HepG2 (cell line): Measurements from ENCODE around the gene USP34.
A peak's percentile ranks its signal among the peaks of the same experiment; 100 is the strongest.

Experiments used
- ATF1 ChIP-seq: IDR thresholded peaks from 2 replicates; pipeline ENCODE4 v1.6.1; 2016; ENCODE audit warnings: mild to moderate bottlenecking, control low read depth
- POLR2A ChIP-seq, 2 experiments: IDR thresholded peaks; 2 replicates each; pipeline ENCODE4 v1.6.1; 2011; ENCODE audit warnings: low read depth in 2 of 2, low read length in 2 of 2, mild to moderate bottlenecking in 1 of 2, moderate library complexity in 1 of 2; ENCODE audit not compliant: insufficient read depth in 1 of 2
- YY1 ChIP-seq: IDR thresholded peaks from 2 replicates; pipeline ENCODE4 v1.6.1; 2011; ENCODE audit warnings: low read length, low read depth, moderate library complexity, mild to moderate bottlenecking; ENCODE audit not compliant: insufficient read depth, insufficient replicate concordance
- ZBTB21 ChIP-seq: sonication (generic); formaldehyde crosslinking; IDR thresholded peaks from 2 replicates; pipeline ENCODE4 v1.4.0; 2020; ENCODE audit warnings: missing genetic modification reagents
- ZNF577 ChIP-seq: sonication (generic); formaldehyde crosslinking; IDR thresholded peaks from 2 replicates; pipeline ENCODE4 v1.4.0; 2020; ENCODE audit warnings: mild to moderate bottlenecking, low read depth, missing genetic modification reagents, borderline replicate concordance

DNA sequence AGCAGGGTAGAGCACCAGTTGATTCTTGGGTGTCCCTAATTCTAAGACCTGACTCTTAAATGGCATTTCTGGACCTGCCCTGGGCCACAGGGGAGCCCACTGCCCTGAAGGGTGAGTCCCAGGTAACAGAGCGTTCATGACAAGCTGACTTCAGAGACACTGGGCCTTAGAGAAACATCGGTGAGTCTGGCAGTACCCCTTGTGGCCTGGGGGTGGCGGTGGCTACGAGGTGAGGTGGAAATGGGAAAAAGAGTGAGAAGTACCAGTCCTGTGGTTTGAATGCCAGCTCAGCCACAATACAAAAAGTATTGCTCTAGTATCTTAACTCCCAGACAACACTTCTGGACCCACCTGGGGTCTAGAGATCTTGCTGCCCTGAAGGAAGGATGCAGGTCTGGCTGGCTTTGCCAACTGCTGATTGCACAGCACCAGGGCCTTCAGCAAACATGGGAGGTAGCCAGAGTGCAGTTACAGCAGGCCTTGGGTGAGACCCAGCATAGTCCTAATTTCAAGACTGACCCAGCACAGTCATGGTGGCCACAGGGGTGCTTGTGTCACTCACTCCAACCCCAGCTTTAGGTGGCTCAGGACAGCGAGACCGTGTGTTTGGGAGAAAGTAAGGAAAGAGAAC, 44.5 kb downstream of the USP34 start:
- TF ChIP-seq ATF1 (CRISPR knock-in tag) = no peak
- TF ChIP-seq POLR2A (IDR thresholded peaks at IDR 0.05; ENCODE audit: insufficient read depth in 1 of 2, low read depth in 2 of 2, low read length in 2 of 2) = no peak
- TF ChIP-seq YY1 = peak; percentile 20
- no peak for TF ChIP-seq ZNF577
- TF ChIP-seq ZBTB21 (CRISPR knock-in tag) = no peak
